HG03139 (cell line): ENCODE data around the gene INO80C.

Source experiments
- ATAC-seq: cut with Tn5 transposase; IDR thresholded peaks from one replicate; pipeline ENCODE4 v1.9.1; 2021; ENCODE audit not compliant: unreplicated experiment

Gene INO80C

DNA sequence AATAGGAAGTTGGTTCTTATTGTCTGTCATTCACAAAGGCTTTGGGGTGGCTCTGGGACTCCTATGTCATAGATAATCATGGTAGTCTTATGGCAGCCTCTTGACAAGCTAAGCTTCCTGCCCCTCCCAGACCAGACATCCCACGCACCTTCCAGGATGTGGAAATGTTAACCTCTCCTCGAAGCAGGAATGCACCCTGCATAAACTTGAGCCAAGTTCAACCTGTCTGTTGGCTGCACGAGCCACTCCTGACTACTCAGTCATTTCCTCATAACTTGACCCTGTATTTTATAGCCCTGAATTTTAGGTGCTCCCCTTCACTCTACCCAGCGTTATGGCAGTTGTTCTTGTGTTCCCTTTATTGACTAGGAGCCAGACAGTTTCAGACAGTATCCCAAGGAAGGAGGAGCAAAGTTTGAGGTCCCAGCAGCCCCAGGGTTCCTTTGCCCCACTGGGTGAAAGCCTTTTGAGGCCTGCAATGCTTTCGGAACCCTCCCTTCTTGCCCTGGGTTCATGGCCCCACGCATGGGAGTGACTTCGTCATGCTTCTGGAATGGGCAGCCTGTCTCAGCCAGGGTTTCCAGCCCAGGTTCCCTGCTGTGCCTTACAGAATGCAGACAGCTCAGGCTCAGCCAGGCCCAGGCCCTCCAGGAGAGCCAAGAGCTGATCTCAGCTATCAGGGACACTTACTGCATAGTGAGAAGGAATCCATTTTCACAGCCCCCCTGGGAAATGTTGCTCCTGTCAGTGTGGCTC, 15.6 kb upstream of the INO80C start:
- ATAC-seq = no peak

DNA sequence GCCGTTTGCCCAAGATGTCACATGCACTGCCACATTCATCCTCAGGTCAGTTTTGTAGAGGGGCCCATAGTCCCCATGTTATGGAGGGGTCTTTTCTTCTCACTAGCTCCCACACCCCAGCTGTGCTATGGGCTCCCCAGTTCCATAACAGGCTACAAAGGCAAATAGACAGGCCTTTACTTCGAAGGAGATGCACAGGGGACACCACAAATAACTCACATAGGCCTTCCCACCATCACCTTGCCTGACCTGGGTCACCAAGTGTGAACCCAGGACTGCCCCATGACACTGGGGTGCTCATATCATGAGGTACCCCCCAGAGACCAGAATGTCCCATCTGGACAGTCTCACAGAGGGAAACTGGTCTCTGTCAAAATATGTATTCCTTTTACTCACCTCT, 15.0 kb upstream of the INO80C start:
- no peak for ATAC-seq

DNA sequence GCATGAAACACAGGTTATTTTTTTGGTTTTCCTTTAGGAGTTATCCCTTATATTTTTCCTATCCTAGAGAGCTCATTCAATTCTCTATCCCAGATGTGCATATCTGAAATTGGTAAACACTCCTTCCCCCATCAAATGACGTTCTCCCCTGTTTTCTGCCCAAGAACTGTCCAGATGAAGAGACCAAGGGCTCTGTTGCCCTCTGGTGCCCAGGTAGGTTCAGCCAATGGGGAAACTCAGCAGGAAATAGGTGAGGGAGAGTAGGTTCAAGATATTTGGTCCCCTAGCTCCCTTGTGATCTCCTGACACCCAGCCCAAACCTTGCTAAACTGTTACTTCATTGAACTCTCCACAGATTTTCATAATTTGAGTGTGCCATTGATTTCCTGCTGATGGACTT, 14.1 kb upstream of the INO80C start:
- no peak for ATAC-seq

DNA sequence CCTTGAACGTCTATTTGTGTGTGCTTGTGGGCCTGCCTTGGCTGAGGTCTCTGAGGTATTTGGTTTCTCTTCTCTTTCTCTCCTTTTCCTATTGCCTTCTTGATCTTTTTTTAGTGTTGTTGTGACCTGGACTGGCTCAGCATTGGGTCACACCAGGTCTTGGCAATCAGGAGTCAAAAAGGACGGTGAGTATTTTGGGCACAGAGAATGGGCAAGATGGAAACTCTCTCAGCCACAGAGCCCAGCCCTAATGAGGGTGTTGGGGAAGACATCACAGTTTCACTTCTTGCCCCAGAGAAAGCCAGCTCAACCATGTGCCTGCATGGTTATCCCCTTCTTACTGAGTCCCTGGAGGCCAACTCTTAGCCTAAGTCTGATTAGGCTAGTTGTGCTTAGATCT, 13.7 kb upstream of the INO80C start:
- peak; percentile 68 for ATAC-seq

DNA sequence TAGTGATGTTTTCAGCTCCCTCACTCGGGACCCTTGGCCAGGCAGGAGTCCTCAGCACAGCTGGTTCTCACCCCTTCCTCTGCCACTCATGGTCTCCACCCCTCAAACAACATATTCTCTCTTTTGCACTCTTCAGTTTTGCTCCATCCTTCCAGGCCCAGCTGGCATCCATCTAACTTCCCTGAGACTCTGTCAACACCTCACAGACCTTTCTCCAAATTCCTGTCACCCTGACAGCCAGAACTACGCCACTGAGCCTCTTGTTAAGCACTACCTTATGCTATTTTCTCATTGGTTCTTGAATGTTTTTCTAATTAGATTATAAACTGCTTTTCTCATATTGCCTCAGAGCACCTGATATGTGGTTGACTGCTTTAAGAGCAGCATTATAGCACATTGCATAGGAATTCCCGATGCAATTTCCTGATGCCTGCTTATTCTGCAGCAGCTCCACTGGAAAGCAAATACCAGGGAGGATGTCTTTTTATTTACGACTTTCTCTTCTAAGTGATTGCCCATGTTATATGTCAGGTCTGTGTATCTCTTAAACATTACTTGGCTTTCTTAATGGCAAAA, 12.4 kb upstream of the INO80C start:
- no peak for ATAC-seq

DNA sequence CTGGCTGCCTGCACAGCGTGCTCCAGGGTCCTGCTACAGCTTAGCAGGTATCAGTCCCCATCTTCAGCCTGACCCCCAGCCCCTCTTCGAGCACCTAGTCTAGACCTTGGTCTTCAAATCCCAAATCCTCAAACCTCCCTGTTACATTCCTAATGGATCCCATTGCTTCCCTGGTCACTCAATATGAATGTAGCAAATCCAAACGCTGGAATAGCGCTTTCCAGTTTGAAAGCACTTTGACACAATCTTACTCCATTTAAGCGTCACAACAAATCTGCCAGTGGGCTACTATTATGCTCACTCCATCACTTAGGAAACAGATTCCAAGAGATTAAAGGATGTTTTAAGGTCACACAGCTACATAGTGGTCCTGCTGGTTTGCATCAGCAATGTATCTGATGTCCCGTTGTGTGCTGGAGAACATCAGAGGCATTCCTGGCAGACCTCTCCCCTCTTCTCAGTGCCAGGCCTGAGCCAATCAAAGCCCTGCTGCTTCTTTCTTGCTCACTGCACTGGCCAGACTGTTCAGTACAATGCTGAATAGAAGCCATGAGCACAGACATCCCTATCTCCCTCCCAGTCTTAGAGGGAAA, 11.1 kb upstream of the INO80C start:
- no peak for ATAC-seq

DNA sequence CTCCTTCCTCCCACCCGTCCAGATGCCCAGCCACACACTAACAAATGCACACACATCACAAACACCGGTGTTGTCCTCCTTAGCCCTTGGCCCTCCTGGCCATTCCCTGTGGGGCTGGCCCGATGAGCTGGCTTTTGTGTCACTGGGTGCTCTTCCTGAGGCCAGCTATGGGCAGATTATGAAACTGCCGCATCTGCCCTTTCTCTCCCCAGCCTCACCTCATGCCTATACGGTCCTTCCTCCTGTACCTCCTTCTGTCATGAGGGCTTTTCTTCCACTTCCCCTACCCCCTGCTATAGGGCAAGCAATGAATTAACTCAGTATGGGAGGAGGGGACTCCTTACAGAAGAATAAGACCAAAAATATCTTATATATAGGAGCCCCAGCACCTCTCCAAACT, 10.3 kb upstream of the INO80C start:
- no peak for ATAC-seq

DNA sequence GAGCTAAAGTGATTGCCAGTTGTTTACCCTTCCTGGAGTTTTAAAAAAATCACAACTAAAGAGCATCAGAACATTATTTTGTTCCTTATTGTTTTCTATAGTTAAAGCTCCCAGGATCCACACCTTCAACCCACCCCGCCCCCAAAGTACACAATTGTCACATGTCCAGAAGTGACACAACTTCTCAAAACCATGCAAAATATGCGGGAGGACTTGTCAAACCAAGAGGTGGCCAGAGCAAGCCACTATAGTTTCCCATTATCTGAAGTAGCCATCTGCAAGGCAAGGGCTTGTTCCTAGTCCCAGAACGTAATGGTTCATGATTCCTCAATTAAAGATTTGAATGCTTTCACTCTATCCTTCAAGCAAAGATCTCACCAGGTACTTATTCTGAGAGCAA, 9.9 kb upstream of the INO80C start:
- ATAC-seq = no peak

DNA sequence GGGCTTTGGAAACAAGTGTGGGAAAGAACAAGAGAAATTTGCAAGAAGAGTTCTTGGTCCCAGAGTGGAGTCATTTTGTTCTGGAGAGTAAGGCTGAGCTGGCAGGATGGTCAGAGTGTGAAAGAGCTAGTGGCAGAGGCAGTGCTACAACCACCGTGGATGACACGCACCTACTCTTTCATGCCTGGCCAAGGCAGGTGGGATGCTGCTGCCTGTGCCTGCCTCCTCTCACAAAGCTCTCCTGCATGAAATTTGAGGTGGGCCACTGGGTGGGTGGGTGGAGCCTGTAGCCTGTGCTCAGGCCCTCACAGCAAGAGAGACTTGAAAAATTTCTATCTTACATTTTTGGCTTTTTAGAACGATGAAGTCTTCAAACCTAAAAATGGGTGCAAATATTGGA, 9.4 kb upstream of the INO80C start:
- no peak for ATAC-seq

DNA sequence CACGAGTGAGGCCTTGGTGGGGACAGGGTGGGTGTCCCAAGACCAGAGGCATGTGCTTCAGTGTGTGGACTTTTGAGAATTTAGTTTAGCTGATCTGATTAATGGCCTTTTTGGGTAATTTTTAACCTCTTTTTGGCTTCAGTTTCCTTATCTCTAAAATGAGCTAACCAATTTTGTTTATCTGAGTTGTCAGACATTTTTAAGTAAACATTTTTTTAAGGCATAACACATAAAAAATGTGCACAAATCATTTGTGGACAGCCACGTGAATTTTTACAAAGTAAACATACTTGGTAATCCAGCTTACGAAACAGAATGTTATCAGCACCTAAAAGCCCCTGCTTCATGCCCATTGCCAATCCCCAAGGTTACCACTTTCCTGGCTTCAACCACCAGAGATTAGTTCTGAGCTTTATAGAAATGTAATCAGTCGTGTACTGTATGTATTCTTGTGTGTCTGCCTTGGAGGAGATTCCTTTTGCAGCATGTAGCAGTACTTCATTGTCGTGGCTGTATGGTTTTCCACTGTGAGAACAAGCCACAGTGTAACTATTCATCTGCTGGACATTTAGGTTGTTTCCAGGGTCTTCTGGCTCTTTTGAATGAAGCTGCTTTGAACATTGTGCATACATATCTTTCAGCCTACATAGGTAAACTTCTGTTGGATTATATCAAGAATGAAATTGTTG, 8.4 kb upstream of the INO80C start:
- no peak for ATAC-seq

DNA sequence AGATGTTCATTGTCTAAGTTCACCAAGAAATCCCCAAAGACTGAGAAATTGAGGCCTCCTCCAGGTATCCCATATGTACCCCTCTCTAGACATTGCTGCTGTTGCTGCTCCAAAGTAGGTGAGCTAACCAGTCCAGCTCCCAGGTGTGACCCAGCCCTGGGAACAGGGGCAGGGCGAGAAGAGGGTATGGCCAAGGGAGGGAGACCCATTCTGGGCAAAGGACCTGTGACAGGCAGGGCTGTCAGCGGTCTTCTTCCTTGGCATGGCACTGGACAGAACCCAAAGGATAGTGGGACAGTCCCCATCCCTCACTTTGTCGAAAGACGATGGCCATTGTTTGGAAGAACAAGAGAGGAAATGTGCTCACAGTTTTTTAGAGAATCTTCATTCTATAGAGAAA, 7.2 kb upstream of the INO80C start:
- no peak for ATAC-seq

DNA sequence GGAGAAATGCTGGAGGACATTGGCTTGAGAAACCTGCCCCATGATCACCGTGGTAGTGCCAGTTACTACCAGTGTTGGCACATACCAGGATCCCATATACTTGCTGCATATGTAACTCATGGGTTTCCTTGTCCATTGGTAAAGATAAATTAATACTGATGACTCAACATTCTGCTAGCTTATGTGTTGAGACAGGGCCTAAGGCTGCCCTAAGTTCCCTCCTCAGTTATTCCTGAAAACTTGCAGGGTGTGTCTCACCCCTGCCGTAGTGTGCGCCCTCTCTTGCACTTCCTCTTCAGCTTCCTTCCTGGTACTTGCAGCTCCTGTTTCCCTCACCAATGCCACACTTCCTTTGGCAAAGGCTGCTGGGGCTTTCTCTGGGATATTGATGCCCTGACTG, 4.3 kb upstream of the INO80C start:
- ATAC-seq = no peak

DNA sequence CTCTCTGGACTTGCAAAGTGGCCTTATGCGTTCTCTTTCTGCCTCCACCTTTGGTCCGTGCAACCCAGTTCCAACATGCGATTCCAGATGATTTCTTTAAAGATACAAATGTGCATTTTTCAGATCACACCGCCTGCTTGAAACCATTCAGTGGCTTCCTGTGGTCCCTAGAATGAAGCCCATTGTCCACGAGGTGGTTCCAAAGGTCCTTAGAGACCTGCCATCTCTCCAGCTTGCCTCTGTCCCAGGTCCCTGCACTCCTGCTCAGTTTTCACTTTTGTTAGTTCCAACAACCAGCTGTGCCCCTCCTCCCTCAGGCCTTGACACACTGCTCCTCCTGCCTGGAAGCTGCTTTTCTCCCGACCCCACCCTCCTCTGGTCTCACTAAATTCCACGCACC, 3.6 kb upstream of the INO80C start:
- ATAC-seq = no peak

DNA sequence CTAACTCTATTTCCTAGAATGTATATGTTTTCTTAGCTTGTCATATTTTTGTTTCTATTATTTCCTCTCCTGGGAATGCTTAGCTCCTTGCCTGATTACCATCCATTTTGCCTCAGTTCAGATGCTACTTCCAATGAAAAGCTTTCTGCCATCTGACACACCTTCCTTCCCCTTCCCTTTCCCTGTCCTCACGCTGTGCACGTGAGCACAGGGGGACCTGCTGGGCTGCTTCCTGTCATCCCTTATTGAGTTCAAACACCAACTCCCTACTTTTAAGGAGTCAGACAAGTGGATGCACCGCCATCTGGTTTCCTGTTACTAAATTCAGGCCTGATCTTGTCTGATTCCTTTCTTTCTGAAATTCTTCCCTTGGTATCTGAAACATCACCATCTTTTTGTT, 2.4 kb upstream of the INO80C start:
- no peak for ATAC-seq

DNA sequence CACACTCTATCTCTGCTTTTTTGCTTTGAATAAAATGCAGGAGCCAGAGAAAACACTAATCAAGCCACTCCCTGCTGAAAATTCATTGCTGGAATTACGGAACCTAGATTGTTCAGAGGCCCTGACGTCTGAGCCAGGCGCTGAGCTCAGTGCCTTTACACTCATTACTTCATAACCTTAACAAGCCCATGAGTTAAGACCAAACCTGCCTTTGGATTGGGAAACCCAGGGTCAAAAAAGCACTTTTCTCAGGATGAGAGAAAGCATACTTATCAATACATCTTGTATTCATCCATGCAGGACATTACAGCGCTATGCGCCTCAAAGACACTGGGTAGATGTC, 762 bp downstream of the INO80C start:
- peak; percentile 25 for ATAC-seq

DNA sequence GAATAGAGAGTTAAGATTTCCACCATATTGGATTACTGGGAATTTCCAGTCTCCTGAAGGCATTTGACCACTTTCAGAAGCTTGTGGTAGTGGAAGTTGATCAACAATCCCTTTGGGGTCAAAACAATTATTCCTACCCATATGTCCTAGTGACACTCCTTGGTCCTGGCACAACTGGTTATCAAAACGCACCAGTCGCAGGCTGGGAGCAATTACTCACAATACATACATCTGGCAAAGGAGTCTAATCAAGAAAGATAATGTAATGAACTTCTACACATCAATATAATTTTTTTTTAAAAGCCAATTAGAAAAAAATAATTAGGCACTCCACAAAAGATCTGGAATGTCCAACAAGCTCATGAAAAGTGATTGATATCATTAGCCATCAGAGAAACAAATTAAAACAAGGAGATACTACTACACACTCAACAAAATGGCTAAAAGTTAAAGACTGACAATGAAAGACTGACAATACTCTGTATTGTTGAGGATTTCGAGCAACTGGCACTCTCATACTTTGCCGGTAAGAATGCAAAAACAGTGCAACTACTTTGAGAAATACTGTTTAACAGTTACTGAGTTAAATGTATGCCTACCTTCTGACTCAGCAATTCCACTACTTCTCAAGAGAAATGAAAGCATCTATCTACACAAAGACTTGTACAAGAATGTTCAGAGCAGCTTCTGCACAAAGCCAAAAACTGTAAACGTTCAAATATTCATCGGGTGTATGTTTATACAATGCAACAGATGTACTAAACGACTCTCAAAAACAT, 2.0 kb downstream of the INO80C start:
- no peak for ATAC-seq

DNA sequence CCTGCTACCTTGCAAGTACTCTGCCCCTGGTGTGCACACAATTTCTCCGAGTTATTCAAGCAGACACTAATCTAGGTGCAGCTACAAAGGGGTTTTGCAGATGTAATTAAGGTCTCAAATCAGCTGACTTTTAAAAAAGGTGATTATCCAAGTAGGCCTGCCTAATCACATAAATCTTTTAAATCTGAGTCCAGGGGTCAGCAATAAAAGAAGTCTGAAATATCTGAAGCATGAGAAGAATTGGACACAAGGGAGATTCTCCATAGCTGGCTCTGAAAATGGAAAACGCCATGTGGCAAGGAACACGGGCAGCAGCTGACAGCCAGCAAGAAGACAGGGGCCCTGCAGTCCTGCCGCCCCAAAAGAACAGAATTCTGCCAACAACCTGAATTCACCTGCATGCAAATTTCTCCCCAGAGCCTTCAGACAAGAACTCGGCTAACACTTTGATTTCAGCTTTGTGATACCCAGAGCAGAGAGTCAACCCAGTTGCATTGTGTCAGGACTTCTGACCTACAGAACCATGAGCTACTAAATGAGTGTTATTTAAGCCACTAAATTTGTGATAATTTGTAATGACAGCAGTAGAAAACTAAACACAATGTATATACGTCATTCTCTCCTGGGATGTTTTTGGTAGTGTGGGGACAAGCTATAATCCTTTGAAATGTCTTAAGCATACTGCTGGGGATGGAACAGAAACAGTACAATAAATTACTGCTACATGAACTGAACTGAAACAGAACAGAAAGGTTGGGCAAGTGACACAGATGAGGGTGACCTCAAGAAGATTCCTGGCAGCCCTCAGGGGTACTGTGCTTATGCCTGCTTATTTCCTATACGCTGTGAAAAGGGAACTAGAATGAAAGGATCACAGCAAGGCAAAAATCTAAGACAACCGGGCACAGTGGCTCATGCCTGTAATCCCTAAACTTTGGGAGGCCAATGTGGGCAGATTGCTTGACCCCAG, 3.2 kb downstream of the INO80C start:
- no peak for ATAC-seq

DNA sequence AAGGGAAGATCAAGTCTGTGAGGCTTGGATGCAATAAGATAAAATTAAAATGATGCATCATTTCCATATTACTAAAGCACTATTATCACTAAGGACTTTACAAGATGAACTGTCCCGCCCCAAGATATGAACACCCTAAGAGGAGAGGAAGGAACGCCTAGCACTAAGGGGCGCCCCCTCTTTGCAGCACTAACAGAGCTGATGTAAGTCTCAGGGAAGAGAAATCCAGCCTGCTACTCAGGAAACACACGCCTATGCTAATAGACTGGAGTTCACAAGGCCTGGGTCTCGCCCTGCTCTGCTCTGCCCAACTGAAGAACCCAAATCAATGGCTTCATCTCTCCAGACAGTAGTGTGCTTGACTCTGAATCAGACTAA, 6.1 kb downstream of the INO80C start:
- no peak for ATAC-seq

DNA sequence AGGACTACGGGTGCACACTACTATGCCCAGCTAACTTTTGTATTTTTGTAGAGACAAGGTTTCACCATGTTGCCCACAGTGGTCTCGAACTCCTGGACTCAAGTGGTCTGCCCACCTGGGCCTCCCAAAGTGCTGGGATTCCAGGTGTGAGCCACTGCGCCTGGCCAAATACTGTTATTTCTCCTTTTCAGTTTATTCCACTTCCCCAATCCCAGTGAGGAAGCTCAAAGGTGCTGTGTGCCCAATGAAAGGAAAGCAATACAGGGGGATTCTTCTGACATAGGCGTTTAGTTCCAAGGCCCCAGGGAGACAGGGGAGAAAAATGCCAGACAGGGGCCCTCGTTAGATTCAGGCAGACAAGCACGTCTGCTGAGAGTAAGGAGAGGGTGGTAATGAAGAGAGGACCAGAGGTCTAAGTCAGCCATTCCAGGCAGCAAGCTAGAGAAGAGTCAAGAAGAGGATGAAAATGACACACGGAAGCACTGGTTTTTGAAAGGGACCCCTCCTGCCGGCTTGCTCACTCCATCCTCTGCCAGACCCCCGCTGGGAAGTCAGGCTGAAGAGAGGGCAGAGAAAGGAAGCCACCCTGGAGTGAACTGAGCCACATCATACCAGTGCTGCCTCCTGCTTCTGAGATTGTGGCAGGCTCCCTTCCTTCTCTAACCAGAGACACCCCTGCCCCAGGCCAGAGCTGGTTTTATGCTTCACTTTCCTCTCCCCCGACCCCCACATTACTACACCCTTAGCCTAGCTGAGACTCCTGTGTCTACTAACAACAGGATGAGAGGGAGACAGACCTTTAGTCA, 6.7 kb downstream of the INO80C start:
- ATAC-seq = no peak
